HUES6 (cell line): Measurements from ENCODE around the gene PCK2.

Experiments
- H3K27ac ChIP-seq: 2 replicates; pipeline ENCODE4 v1.7.0; 2013; ENCODE audit warnings: low read depth, mild to moderate bottlenecking, low read length, inconsistent platforms
- H3K27me3 ChIP-seq: 2 replicates; pipeline ENCODE4 v1.6.1; 2013; ENCODE audit warnings: low read length; ENCODE audit not compliant: control insufficient read depth, insufficient read depth
- H3K36me3 ChIP-seq: 2 replicates; pipeline ENCODE4 v1.6.1; 2013; ENCODE audit warnings: low read length; ENCODE audit not compliant: control insufficient read depth, insufficient read depth
- H3K4me1 ChIP-seq: 2 replicates; pipeline ENCODE4 v1.6.1; 2013; ENCODE audit warnings: low read length; ENCODE audit not compliant: control insufficient read depth, insufficient read depth
- H3K4me3 ChIP-seq: 2 replicates; pipeline ENCODE4 v1.5.1; 2013; ENCODE audit warnings: low read depth, low read length
- H3K9ac ChIP-seq: one replicate; pipeline ENCODE4 v1.6.1; 2013; ENCODE audit warnings: mild to moderate bottlenecking, low read length
- H3K9me3 ChIP-seq: 2 replicates; pipeline ENCODE4 v1.6.1; 2013; ENCODE audit warnings: low read depth, low read length; ENCODE audit not compliant: control insufficient read depth, insufficient read depth

The PCK2 gene

DNA sequence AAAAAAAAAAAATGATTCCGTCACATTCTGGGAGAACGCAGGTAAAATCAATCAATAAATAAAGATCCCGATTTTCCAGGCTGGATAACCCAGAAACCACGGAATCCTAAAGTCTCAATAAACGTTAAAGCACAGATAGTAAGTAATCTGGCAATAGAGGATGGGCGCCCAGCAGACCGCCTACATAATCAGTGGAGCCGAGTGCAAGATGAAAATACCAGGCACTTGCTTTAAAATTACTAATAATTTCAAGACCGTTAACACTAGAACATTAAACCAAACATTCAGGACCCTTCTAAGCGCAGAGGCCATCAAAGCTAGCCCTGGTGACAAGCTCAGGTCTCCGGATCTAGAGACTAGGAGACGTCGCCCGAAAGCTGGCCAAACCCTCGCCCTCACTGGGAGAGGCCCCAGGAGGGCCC lies 19.3 kb downstream of the PCK2 start:
- Histone ChIP-seq H3K27ac (peak overlapping the region; percentile 42; the same call in 1 of the 2 replicates), H3K9ac (peak overlapping the region; percentile 79), H3K4me3 (peak overlapping the region; percentile 86), H3K4me1 (0 out of 2 replicates have a peak, but pooled peaks cover 6% of the 10 kb centered on the region), H3K9me3 (no peaks in the 10 kb centered on the region), H3K27me3 (no peaks in the 10 kb centered on the region), H3K36me3 (peaks cover 18% of the 10 kb centered on the region)

- peak overlapping the region; percentile 79 for H3K9ac ChIP-seq
- no peaks in the 10 kb centered on the region for H3K9me3 ChIP-seq
- no peaks in the 10 kb centered on the region for H3K27me3 ChIP-seq
- peaks cover 24% of the 10 kb centered on the region for H3K36me3 ChIP-seq
- H3K4me1 ChIP-seq: 0 out of 2 replicates have a peak, but pooled peaks cover 6% of the 10 kb centered on the region
- H3K27ac ChIP-seq: peak overlapping the region; percentile 42; the same call in 1 of the 2 replicates
- peak overlapping the region; percentile 86 for H3K4me3 ChIP-seq
These were observed 19.9 kb downstream of the PCK2 start for GRCh38 chr14:24113801-24114531.

DNA sequence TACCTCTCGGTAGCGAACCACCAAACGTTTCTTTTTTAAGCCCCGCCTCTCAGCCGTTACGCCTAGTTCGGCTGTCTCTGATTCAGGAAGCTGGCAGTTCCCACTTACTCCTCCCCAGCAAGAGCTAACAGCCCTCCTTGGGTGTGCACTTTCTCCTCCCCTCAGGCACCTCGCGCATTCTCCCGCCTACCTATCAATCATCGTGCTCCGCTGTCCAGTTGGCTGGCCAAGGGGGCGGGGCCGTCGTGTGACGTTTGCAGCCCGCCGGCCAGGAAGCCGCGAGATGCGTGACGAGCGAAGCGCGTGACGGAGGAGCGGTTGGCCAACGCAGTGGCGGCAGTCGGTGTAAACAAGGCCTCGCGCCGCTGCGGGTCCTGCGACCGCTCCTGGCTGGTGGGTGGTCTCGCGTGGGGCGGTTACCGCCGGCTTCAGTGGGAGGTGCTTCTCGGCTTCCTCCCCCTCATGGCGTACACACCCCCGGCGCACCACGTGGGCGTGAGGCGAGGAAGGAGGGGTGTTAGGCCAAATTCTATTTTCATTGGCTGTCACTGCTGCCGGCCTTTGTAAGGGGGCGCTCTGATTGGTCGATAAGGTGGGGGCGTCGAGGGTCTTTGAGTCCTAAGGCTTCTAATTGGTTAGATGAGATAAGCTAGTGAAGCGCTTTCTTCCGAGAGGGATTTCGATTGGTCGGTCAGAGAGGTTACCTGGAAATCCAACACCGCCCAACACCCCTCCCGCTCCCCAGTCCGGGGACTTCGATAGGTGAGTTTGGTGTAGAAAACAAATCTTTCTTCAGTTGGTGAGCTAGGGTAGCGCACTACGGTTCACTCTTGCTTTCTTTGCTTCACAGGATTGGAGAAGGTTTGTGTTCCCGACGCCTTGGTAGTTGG lies 20.7 kb downstream of the PCK2 start, which contains the start of the genes DCAF11 and NRL:
Gene DCAF11 (plus strand): TSS at position 246 of the 890 bp plus-strand sequence. CDS start 818 bp downstream, outside the sequence.
Gene NRL (minus strand): TSS at position 418 of the 890 bp plus-strand sequence. CDS start 32,101 bp downstream, outside the sequence.
- Histone ChIP-seq H3K4me1 (0 out of 2 replicates have a peak, but pooled peaks cover 6% of the 10 kb centered on the region), H3K9me3 (no peaks in the 10 kb centered on the region), H3K9ac (peak within 1 kb of the TSS; percentile 87)

GRCh38 chr14:24115422-24116127 lies 21.5 kb downstream of the PCK2 start:
- Histone ChIP-seq H3K4me1 (0 out of 2 replicates have a peak, but pooled peaks cover 6% of the 10 kb centered on the region), H3K4me3 (peak overlapping the region; percentile 86), H3K27me3 (no peaks in the 10 kb centered on the region), H3K9ac (peak overlapping the region; percentile 87), H3K9me3 (no peaks in the 10 kb centered on the region), H3K36me3 (peaks cover 36% of the 10 kb centered on the region), H3K27ac (no peak overlapping the region)

More for the DNA sequence above, 20.7 kb downstream of the PCK2 start, which contains the start of the genes DCAF11 and NRL:
- Histone ChIP-seq H3K4me3 (peak within 1 kb of the TSS; percentile 86), H3K36me3 (peaks cover 32% of the 10 kb centered on the region), H3K27ac (peak within 1 kb of the TSS; percentile 82), H3K27me3 (no peaks in the 10 kb centered on the region)

GRCh38 chr14:24116128-24116814 lies 22.2 kb downstream of the PCK2 start:
- H3K4me1 ChIP-seq: 0 out of 2 replicates have a peak, but pooled peaks cover 6% of the 10 kb centered on the region
- no peak overlapping the region for H3K9ac ChIP-seq
- peak overlapping the region; percentile 86 for H3K4me3 ChIP-seq

DNA sequence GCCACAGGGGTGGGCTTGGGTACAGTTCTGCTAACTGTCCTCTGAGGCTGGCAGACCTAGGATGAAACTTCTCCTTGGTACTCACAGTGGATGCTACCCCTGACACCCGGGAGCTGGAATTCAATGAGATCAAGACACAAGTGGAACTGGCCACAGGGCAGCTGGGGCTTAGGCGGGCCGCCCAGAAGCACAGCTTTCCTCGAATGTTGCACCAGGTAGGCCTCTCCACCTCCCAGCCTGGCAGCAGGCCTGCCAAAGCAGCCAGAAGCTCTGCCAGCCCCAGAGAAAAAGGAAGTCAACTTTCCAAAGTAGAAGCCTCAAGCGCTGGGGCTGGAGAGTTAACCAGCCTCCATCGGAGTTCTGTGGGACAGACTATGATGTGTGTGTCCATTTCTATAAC lies 23.1 kb downstream of the PCK2 start:
- H3K4me3 ChIP-seq: no peak overlapping the region
- H3K9ac ChIP-seq: no peak overlapping the region
- H3K9me3 ChIP-seq: no peaks in the 10 kb centered on the region
- no peak overlapping the region for H3K27ac ChIP-seq
- H3K36me3 ChIP-seq: peaks cover 49% of the 10 kb centered on the region
- 0 out of 2 replicates have a peak, but pooled peaks cover 6% of the 10 kb centered on the region for H3K4me1 ChIP-seq
- no peaks in the 10 kb centered on the region for H3K27me3 ChIP-seq

More at GRCh38 chr14:24116128-24116814, 22.2 kb downstream of the PCK2 start:
- Histone ChIP-seq H3K27me3 (no peaks in the 10 kb centered on the region), H3K9me3 (no peaks in the 10 kb centered on the region), H3K27ac (no peak overlapping the region), H3K36me3 (peaks cover 43% of the 10 kb centered on the region)

DNA sequence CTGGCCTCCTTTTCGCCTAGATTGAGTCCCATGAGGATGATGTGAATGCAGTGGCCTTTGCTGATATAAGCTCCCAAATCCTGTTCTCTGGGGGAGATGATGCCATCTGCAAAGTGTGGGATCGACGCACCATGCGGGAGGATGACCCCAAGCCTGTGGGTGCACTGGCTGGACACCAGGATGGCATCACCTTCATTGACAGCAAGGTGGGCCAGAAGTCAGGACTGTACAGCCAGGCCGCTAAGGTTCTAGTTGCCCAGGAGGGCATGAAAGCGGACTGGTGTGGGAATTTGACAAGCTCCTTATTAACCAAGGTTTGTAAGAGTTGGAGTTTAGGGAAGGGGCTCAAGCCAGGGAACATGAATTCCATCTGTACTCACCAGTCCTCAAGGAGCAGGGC lies 25.6 kb downstream of the PCK2 start:
- peaks cover 66% of the 10 kb centered on the region for H3K36me3 ChIP-seq

GRCh38 chr14:24121210-24121609 lies 27.1 kb downstream of the PCK2 start:
- no peaks in the 10 kb centered on the region for H3K27me3 ChIP-seq
- H3K36me3 ChIP-seq: peaks cover 66% of the 10 kb centered on the region
- no peak overlapping the region for H3K9ac ChIP-seq
- no peaks in the 10 kb centered on the region for H3K4me1 ChIP-seq
- no peak overlapping the region for H3K4me3 ChIP-seq
- no peaks in the 10 kb centered on the region for H3K9me3 ChIP-seq
- no peak overlapping the region for H3K27ac ChIP-seq

More for the DNA sequence above, 25.6 kb downstream of the PCK2 start:
- Histone ChIP-seq H3K9ac (no peak overlapping the region), H3K27me3 (no peaks in the 10 kb centered on the region), H3K9me3 (no peaks in the 10 kb centered on the region), H3K4me1 (0 out of 2 replicates have a peak, but pooled peaks cover 6% of the 10 kb centered on the region), H3K27ac (no peak overlapping the region), H3K4me3 (no peak overlapping the region)

GRCh38 chr14:24122416-24122815 lies 28.3 kb downstream of the PCK2 start:
- Histone ChIP-seq H3K27me3 (no peaks in the 10 kb centered on the region), H3K27ac (no peak overlapping the region), H3K9ac (no peak overlapping the region), H3K36me3 (peaks cover 57% of the 10 kb centered on the region), H3K4me3 (no peak overlapping the region), H3K9me3 (no peaks in the 10 kb centered on the region), H3K4me1 (no peaks in the 10 kb centered on the region)

GRCh38 chr14:24122898-24123297 lies 28.8 kb downstream of the PCK2 start:
- peaks cover 52% of the 10 kb centered on the region for H3K36me3 ChIP-seq
- H3K4me3 ChIP-seq: no peak overlapping the region
- no peaks in the 10 kb centered on the region for H3K9me3 ChIP-seq
- no peak overlapping the region for H3K27ac ChIP-seq
- H3K4me1 ChIP-seq: no peaks in the 10 kb centered on the region
- no peak overlapping the region for H3K9ac ChIP-seq
- H3K27me3 ChIP-seq: no peaks in the 10 kb centered on the region
